ENCODE results near the gene SELENOT.

SELENOT gene

DNA sequence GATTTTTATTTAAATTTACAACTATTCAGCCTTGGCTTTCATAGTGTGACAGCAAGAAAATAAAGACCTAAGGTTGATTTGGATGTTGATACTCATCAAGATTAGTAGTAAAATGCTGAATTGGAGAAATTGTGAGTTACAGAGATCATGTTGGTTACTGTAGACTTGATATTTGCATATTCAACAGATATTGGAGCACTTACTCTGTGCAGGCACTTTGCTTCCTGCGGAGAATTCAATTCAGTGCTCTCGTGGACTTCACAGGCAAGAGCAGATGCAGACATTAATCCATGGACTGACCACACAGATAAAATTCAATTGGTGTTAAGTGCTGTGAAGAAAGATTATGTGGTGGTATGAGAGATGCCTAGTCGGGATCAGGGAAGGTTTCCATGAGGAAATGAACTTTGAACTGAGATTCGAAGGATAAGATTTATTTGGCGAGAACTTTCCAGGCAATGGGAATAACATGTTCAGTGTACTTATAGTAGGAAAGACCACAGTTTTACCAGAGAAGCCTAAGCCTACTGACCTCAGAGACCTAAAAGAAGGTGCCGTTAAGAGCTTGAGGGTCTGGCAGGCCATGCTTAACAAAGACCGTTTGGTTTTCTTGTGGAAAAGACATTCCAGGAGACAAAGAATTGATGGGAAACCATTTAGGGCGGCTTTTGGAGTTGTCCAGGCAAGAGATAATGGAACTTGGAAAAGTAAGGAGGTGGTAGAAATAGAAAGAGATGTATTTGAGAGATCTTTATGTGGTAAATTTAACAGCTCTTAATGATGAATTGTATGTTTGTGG is 4.3 kb downstream of the SELENOT start:
- TF ChIP-seq, protein P1, sequence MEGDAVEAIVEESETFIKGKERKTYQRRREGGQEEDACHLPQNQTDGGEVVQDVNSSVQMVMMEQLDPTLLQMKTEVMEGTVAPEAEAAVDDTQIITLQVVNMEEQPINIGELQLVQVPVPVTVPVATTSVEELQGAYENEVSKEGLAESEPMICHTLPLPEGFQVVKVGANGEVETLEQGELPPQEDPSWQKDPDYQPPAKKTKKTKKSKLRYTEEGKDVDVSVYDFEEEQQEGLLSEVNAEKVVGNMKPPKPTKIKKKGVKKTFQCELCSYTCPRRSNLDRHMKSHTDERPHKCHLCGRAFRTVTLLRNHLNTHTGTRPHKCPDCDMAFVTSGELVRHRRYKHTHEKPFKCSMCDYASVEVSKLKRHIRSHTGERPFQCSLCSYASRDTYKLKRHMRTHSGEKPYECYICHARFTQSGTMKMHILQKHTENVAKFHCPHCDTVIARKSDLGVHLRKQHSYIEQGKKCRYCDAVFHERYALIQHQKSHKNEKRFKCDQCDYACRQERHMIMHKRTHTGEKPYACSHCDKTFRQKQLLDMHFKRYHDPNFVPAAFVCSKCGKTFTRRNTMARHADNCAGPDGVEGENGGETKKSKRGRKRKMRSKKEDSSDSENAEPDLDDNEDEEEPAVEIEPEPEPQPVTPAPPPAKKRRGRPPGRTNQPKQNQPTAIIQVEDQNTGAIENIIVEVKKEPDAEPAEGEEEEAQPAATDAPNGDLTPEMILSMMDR (IDR thresholded peaks at IDR 0.05; ENCODE audit: low read depth, low read length, missing control alignments), result no peak
- no peak for DNase-seq (ENCODE audit: extremely low read depth, low read depth)
- H3K4me3 ChIP-seq (replicated peaks; ENCODE audit: low read depth, low read length), result no peak overlapping the region

DNA sequence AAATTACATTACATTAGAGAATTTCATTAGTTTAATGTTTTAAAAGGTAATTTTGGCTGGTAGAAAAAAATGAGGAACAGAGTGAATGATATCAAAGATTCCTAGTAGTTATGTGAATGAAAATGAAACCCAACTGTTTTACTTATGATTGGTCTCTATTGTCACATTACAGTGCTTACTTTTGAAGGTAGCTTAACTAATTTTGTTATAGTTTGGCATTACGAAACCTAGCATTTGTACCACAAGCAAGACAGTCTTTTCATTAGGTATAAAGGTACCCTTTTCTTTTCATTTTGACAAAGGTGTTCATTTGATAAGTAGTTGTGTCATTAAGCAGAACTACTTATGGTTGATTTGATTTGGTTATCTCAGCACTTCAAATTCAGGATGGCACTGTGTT is 6.9 kb downstream of the SELENOT start:
- DNase-seq (ENCODE audit: extremely low read depth, low read depth), result no peak
- H3K4me3 ChIP-seq (replicated peaks; ENCODE audit: low read depth, low read length), result no peak overlapping the region
- TF ChIP-seq, protein P1 (IDR thresholded peaks at IDR 0.05; ENCODE audit: low read depth, low read length, missing control alignments), result no peak

DNA sequence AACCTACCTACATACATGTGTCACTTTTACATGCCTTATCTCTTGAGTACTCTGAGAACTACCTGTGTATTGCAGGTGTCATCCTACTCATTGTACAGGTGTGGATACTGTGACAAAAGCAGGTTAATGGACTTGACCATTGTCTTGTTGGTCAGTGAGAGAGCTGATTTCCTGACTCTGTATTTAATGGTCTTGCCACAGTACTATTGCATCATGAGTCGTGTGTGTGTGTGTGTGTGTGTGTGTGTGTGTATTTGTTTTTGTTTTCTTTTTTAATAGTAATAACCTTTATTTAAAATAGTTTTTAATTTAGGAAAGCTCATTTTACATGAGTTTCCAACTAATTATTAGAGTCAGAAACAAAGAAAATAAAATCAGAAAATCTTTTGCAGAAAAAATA is 7.7 kb downstream of the SELENOT start:
- TF ChIP-seq, protein P1 (IDR thresholded peaks at IDR 0.05; ENCODE audit: low read depth, low read length, missing control alignments), result no peak
- DNase-seq (ENCODE audit: extremely low read depth, low read depth), result no peak
- H3K4me3 ChIP-seq (replicated peaks; ENCODE audit: low read depth, low read length), result no peak overlapping the region

DNA sequence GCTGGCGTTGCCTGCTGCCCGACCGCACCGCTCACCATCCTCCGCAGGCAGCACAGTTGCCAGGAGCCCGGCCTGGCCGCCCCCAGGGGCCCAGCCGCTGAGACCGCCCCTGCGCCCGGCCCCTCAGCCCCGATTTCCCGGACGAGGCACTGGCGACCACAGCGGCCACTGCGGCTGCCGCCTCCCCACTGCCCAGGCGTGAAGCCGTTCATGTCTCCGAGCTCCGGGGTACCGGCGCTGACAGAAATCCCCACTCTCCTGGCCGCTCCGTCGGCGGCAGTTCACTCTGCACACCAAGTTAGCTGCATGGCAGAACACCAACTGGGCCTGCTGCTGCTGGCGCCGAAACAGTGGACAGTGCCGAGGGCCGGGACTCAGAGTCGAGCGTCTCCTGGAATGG is 8.5 kb downstream of the SELENOT start:
- TF ChIP-seq, protein P1 (IDR thresholded peaks at IDR 0.05; ENCODE audit: low read depth, low read length, missing control alignments), result no peak
- H3K4me3 ChIP-seq (replicated peaks; ENCODE audit: low read depth, low read length), result no peak overlapping the region
- no peak for DNase-seq (ENCODE audit: extremely low read depth, low read depth)

DNA sequence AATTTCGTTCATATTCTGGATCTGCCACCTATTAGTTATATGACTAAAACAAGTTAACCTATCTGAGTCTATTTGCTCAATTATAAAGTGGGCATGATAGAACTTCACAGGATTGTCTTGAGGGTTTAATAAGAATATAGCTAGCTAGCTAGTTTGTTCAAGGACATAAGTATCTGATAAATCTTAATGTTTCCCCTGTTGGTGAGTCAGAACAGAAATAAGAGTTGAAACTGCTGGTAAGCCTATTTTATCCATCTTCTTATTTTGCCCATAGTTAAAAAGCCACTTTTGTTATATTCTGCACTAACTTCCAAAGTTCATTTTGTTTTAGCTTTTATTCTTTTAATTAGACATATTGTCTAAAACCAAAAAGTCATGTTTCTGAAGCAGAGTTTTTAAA is 9.4 kb downstream of the SELENOT start:
- DNase-seq (ENCODE audit: extremely low read depth, low read depth), result no peak
- TF ChIP-seq, protein P1 (IDR thresholded peaks at IDR 0.05; ENCODE audit: low read depth, low read length, missing control alignments), result no peak
- H3K4me3 ChIP-seq (replicated peaks; ENCODE audit: low read depth, low read length), result no peak overlapping the region

DNA sequence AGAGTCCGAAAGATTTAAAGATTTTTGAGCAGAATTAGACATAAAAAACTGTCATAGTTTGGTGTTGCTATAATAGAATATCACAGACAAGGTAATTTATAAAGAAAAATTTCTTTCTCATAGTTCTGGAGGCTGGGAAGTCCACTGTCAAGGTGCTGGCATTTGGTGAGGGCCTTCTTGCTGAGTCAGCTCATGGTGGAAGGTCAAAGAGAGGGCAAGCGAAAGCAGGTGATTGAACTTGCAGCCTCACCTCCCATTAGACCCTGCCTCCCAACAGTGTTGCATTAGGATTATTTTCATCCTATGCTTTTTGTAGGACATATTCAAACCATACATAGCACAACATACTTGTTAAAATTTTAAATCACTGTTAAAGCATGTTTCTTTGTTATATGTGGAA is 9.9 kb downstream of the SELENOT start:
- no peak overlapping the region for H3K4me3 ChIP-seq (replicated peaks; ENCODE audit: low read depth, low read length)
- TF ChIP-seq, protein P1 (IDR thresholded peaks at IDR 0.05; ENCODE audit: low read depth, low read length, missing control alignments), result no peak
- DNase-seq (ENCODE audit: extremely low read depth, low read depth), result no peak

Data from HFF-Myc (cell line).